WERI-Rb-1 (cell line): ENCODE measurements around the gene PER2.

Experiments
- DNase-seq: peaks from one replicate; pipeline ENCODE4 v3.0.0-alpha.2; 2020
- H3K27ac ChIP-seq: fragments of 250-450 bp; sonication (Bioruptor Pico); 2 replicates; pipeline ENCODE4 v1.5.1; 2020; ENCODE audit warnings: mild to moderate bottlenecking, moderate library complexity
- H3K27me3 ChIP-seq: fragments of 250-450 bp; sonication (Bioruptor Pico); 2 replicates; pipeline ENCODE4 v1.5.1; 2021; ENCODE audit warnings: mild to moderate bottlenecking, low read depth, moderate library complexity; ENCODE audit not compliant: insufficient read depth, severe bottlenecking
- H3K36me3 ChIP-seq: fragments of 250-450 bp; sonication (Bioruptor Pico); 2 replicates; pipeline ENCODE4 v1.5.1; 2020; ENCODE audit warnings: mild to moderate bottlenecking, moderate library complexity
- H3K4me3 ChIP-seq: 2 replicates; pipeline ENCODE4 v1.5.1; 2011; ENCODE audit warnings: low read depth, mild to moderate bottlenecking, control low read depth, low read length
- H3K9me3 ChIP-seq: fragments of 250-450 bp; sonication (Bioruptor Pico); 2 replicates; pipeline ENCODE4 v1.5.1; 2021; ENCODE audit warnings: mild to moderate bottlenecking, moderate library complexity; ENCODE audit not compliant: severe bottlenecking
- TF ChIP-seq, protein P1 (sequence below): IDR thresholded peaks from 2 replicates; pipeline ENCODE4 v1.5.1; 2011; ENCODE audit warnings: low read depth, mild to moderate bottlenecking, control low read depth, inconsistent platforms, low read length

Gene PER2

DNA sequence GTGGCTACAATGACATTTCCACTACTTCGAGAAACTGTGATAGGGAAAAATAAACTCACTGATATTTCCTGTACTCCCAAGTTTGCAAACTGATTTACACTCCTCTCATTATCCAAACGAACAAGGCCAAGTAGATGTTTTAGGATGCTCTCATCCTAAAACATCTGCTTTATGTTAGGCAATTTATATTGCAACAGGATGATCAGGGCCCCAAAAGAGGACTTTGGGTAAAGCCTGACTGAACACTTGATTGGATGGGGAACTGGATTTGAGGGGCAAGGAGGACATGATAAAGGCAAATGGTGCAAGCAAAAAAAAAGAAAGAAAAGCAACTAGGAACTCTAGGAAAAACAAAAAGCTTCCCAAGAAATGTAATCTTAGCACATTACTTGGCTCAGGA lies 46.4 kb downstream of the PER2 start:
- DNase-seq, result no peak
- TF ChIP-seq, protein P1, sequence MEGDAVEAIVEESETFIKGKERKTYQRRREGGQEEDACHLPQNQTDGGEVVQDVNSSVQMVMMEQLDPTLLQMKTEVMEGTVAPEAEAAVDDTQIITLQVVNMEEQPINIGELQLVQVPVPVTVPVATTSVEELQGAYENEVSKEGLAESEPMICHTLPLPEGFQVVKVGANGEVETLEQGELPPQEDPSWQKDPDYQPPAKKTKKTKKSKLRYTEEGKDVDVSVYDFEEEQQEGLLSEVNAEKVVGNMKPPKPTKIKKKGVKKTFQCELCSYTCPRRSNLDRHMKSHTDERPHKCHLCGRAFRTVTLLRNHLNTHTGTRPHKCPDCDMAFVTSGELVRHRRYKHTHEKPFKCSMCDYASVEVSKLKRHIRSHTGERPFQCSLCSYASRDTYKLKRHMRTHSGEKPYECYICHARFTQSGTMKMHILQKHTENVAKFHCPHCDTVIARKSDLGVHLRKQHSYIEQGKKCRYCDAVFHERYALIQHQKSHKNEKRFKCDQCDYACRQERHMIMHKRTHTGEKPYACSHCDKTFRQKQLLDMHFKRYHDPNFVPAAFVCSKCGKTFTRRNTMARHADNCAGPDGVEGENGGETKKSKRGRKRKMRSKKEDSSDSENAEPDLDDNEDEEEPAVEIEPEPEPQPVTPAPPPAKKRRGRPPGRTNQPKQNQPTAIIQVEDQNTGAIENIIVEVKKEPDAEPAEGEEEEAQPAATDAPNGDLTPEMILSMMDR, result no peak
- Histone ChIP-seq H3K27me3 (no peaks in the 10 kb centered on the region), H3K9me3 (no peaks in the 10 kb centered on the region), H3K36me3 (peaks cover 32% of the 10 kb centered on the region), H3K4me3 (peak overlapping the region; percentile 90), H3K27ac (peak overlapping the region; percentile 100)

DNA sequence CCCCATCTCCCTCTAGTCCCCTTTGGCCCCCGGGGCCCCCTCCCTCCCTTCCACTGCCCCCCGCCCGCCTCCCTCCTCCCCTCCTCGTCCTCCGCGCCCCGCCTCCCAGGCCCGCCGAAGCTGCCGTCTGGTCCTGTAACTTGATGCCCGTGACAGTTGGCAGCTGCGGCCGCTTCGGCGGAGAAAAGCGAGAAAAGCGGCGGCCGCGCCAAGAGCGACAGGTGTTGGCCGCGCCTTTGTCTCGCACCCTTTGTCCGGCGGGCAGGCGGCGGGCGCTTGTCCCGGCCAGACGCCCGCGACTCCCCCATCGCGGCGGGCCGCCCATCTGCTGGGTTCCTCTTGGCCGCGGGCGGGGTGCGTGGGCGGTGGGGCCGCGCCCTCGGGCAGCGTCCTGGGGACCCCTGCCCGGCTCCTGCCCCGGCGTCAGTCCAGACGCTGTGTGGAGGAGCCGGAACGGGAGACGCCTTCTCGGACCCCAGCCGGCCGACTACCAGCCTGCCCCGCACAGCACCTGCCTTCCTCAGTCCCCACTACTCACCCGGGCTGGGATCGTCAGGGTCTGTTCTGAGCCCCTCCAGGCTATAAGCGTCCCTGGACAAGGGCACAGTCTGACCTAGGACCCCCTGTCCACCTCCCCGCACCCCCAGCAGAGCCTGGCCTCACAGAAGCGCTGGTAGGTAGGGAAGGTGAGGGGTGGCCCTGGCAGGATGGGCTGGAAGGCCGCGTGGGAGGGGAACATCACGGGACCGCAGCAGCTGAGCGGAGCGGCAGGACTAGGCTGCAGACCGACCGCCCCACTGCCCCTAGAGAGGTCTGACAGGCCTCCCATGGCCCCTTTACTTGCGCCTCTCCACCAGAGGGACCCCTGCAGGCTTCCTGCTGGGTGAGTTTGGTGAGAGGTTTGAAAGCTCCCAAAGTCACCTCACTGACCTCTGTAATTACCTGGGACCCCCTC lies 47.4 kb downstream of the PER2 start:
- no peaks in the 10 kb centered on the region for H3K27me3 ChIP-seq
- peaks cover 32% of the 10 kb centered on the region for H3K36me3 ChIP-seq
- peak overlapping the region; percentile 90 for H3K4me3 ChIP-seq
- peak overlapping the region; percentile 100 for H3K27ac ChIP-seq
- H3K9me3 ChIP-seq, result no peaks in the 10 kb centered on the region
- TF ChIP-seq, protein P1, result peak; percentile 65
- DNase-seq, result peak; percentile 96

DNA sequence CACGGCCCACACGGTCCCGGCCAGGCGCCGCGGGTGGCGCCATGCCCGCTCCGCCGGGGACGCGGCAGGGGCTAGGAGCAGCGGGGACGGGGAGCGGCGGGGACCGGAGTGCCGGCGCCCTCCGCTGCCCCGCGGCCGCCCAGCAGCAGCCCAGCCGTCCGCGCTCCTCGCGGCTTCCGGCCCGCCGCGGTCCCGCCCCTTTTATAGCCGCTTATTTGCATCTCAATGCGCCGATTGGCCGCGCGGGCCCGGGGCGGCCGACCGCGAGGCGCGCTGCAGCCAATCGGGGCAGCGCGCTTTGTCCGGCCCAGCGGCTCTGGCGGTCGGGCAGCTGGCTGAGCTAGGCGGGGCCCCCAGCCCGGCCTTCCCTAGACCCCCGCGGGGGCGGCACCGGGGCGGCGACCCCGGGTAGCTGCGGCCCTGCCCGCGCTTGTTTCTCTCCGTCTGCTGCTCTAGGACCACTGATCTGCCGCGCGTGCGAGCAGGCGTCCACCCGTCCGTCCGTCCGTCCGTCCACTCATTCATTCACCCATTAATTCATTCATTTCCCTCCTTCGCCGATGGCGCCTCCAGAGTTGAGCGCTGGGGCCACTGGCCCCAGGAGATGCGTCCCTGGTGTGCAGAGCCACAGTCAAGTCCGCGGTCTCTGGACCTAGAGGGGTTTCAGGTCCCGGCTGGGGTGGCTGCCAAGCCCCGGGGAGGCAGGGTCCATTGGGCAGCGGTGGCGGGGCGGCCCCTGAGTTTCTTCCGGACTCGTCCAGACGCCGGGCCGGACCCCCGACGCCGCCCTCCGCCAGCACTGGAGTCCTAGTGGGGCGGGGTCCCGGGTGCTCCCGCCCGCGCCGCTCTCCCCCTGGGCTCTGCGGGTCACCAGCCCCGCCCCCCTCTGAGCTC lies 48.3 kb downstream of the PER2 start, which contains the start of gene HES6:
Gene HES6 (minus strand): TSS at position 176 of the 894 bp plus-strand sequence. CDS start 133 bp downstream, at position 43.
- H3K27me3 ChIP-seq, result no peaks in the 10 kb centered on the region
- H3K4me3 ChIP-seq, result peak within 1 kb of the TSS; percentile 90
- peaks cover 26% of the 10 kb centered on the region for H3K36me3 ChIP-seq
- no peaks in the 10 kb centered on the region for H3K9me3 ChIP-seq
- H3K27ac ChIP-seq, result peak within 1 kb of the TSS; percentile 100
- DNase-seq, result peak; percentile 92
- TF ChIP-seq, protein P1, result no peak

DNA sequence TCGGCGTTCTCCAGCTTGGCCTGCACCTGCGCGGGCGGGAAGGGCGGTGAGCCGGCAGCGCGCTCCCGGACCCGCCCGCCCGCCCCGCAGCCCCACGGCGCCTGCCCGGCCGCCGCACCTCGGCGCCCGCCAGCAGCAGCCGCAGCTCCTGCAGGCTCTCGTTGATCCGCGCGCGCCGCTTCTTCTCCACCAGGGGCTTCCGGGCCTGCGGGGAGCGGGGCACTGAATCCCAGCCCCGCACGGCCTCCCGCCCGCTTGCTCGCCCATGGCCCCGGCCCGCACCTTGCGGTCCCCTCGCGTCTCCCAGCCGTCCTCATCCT lies 48.9 kb downstream of the PER2 start:
- Histone ChIP-seq H3K27ac (peak overlapping the region; percentile 100), H3K9me3 (no peaks in the 10 kb centered on the region), H3K36me3 (peaks cover 25% of the 10 kb centered on the region), H3K4me3 (peak overlapping the region; percentile 79), H3K27me3 (no peaks in the 10 kb centered on the region)
- DNase-seq, result peak; percentile 47
- TF ChIP-seq, protein P1, result no peak

DNA sequence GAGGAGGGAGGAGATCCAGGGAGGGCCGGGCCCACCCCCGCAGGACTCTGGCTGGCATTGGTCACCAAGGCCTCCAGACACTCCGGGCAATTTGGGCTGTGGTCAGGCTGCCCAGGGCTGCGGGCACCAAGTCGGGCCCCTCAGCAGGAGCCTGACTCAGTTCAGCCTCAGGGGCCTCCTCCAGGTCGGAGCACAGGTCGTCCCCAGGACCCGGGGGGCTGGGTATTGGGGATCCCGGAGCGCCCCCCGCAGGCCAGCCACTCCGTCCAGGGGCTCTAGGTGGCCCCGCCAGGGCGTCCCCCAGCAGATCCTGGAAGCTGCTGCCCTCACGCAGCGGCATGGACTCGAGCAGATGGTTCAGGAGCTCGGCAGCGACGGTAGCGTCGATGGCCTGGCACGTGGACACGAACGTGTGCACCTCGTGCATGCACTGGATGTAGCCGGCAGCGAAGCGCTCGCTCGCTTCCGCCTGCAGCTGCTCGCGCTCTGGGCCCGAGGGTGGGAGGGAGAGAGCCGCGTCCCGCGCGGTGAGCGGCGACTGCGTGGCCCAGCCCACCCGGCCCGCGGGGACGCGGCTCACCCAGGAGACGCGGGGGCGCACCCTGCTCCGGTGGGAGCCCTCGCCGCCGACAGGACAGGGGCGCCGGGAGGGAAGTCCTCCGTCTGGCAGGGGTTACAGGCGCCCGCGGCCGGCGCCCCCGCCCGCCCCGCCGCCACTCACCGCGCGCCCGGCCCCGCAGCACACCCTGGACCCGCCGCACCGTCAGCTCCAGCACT lies 49.5 kb downstream of the PER2 start:
- peak; percentile 56 for DNase-seq
- Histone ChIP-seq H3K4me3 (peak overlapping the region; percentile 79), H3K9me3 (no peaks in the 10 kb centered on the region), H3K36me3 (peaks cover 20% of the 10 kb centered on the region), H3K27me3 (no peaks in the 10 kb centered on the region), H3K27ac (peak overlapping the region; percentile 100)
- TF ChIP-seq, protein P1, result peak; percentile 42
